ENCODE results near the gene KIAA0753.

Gene KIAA0753

GRCh38 chr17:6641247-6641863 lies 844 bp upstream of the KIAA0753 start:
- DNase-seq (ENCODE audit: low read depth), result no peak

- DNase-seq (ENCODE audit: low read depth), result peak; percentile 63
Observed at GRCh38 chr17:6639586-6640535, 650 bp downstream of the KIAA0753 start.

GRCh38 chr17:6639014-6639585 lies 1.4 kb downstream of the KIAA0753 start:
- no peak for DNase-seq (ENCODE audit: low read depth)

- DNase-seq (ENCODE audit: low read depth), result no peak
Observed at GRCh38 chr17:6638046-6638908, 2.2 kb downstream of the KIAA0753 start.

- DNase-seq (ENCODE audit: low read depth), result no peak
Observed at GRCh38 chr17:6637458-6637840, 3.1 kb downstream of the KIAA0753 start.

- no peak for DNase-seq (ENCODE audit: low read depth)
Observed at GRCh38 chr17:6636616-6637457, 3.7 kb downstream of the KIAA0753 start.

GRCh38 chr17:6636105-6636504 lies 4.4 kb downstream of the KIAA0753 start:
- DNase-seq (ENCODE audit: low read depth), result no peak

- no peak for DNase-seq (ENCODE audit: low read depth)
Observed at GRCh38 chr17:6633263-6633662, 7.2 kb downstream of the KIAA0753 start.

GRCh38 chr17:6632530-6632929 lies 8.0 kb downstream of the KIAA0753 start:
- DNase-seq (ENCODE audit: low read depth), result no peak

GRCh38 chr17:6630390-6630789 lies 10.1 kb downstream of the KIAA0753 start:
- no peak for DNase-seq (ENCODE audit: low read depth)

GRCh38 chr17:6627019-6627418 lies 13.5 kb downstream of the KIAA0753 start:
- DNase-seq (ENCODE audit: low read depth), result peak; percentile 64

- DNase-seq (ENCODE audit: low read depth), result peak; percentile 37
Observed at GRCh38 chr17:6626616-6627015, 13.9 kb downstream of the KIAA0753 start.

GRCh38 chr17:6623941-6624340 lies 16.6 kb downstream of the KIAA0753 start:
- DNase-seq (ENCODE audit: low read depth), result peak; percentile 43

- DNase-seq (ENCODE audit: low read depth), result no peak
Observed at GRCh38 chr17:6611231-6611630, 29.3 kb downstream of the KIAA0753 start.

GRCh38 chr17:6610011-6610410 lies 30.5 kb downstream of the KIAA0753 start:
- peak; percentile 19 for DNase-seq (ENCODE audit: low read depth)

GRCh38 chr17:6608321-6608720 lies 32.2 kb downstream of the KIAA0753 start:
- DNase-seq (ENCODE audit: low read depth), result peak; percentile 78

- no peak for DNase-seq (ENCODE audit: low read depth)
Observed at GRCh38 chr17:6605142-6605541, 35.4 kb downstream of the KIAA0753 start.

- no peak for DNase-seq (ENCODE audit: low read depth)
Observed at GRCh38 chr17:6603744-6604325, 36.7 kb downstream of the KIAA0753 start.

- DNase-seq (ENCODE audit: low read depth), result no peak
Observed at GRCh38 chr17:6602141-6602540, 38.4 kb downstream of the KIAA0753 start.

- DNase-seq (ENCODE audit: low read depth), result no peak
Observed at GRCh38 chr17:6599364-6599763, 41.1 kb downstream of the KIAA0753 start.

GRCh38 chr17:6597727-6598126 lies 42.8 kb downstream of the KIAA0753 start:
- no peak for DNase-seq (ENCODE audit: low read depth)
